SU-DHL-6 (cell line): ENCODE results near the gene CACNA1B.

Experiments used
- H2AFZ ChIP-seq: fragments of 200-600 bp; sonication (generic); 2 replicates; pipeline ENCODE4 v1.6.1; 2014; ENCODE audit warnings: low read depth, mild to moderate bottlenecking, moderate library complexity, mixed read lengths, antibody characterized with exemption, low read length; ENCODE audit not compliant: severe bottlenecking
- H3F3A ChIP-seq: fragments of 200-600 bp; shearing (Covaris generic); 2 replicates; pipeline ENCODE4 v1.6.0; 2016; ENCODE audit warnings: antibody characterized with exemption, mild to moderate bottlenecking; ENCODE audit not compliant: insufficient read depth
- H3K27ac ChIP-seq: fragments of 200-600 bp; sonication (generic); 2 replicates; pipeline ENCODE4 v1.5.1; 2016; ENCODE audit warnings: low read depth, mild to moderate bottlenecking, low read length, moderate library complexity, mixed read lengths
- H3K27me3 ChIP-seq: fragments of 200-600 bp; sonication (generic), shearing (Covaris generic); 2 replicates; pipeline ENCODE4 v1.6.0; 2014; ENCODE audit warnings: mild to moderate bottlenecking, low read length
- H3K36me3 ChIP-seq: fragments of 200-600 bp; sonication (generic); 2 replicates; pipeline ENCODE4 v1.6.1; 2014; ENCODE audit warnings: mild to moderate bottlenecking, low read length, mixed read lengths
- H3K4me2 ChIP-seq: fragments of 300-600, 200-600 bp; shearing (Covaris generic), sonication (generic); 2 replicates; pipeline ENCODE4 v1.6.0; 2014; ENCODE audit warnings: low read length, low read depth, mild to moderate bottlenecking; ENCODE audit not compliant: poor library complexity, severe bottlenecking
- H3K4me3 ChIP-seq: fragments of 200-600 bp; sonication (generic); 2 replicates; pipeline ENCODE4 v1.5.1; 2014; ENCODE audit warnings: antibody characterized with exemption, low read length, mild to moderate bottlenecking, mixed read lengths; ENCODE audit not compliant: insufficient read depth, poor library complexity, severe bottlenecking
- H3K79me2 ChIP-seq: fragments of 200-600 bp; sonication (generic); 2 replicates; pipeline ENCODE4 v1.6.1; 2014; ENCODE audit warnings: mild to moderate bottlenecking, low read length, moderate library complexity; ENCODE audit not compliant: insufficient read depth
- H3K9ac ChIP-seq: fragments of 200-600 bp; sonication (generic); 2 replicates; pipeline ENCODE4 v1.7.0; 2014; ENCODE audit warnings: mild to moderate bottlenecking, low read length
- H3K9me2 ChIP-seq: fragments of 200-600 bp; sonication (generic); replicated peaks from 2 replicates; pipeline ENCODE4 v1.6.1; 2014; ENCODE audit warnings: low read length; ENCODE audit not compliant: insufficient read depth
- H3K9me3 ChIP-seq: fragments of 200-600 bp; sonication (generic); 2 replicates; pipeline ENCODE4 v1.6.1; 2014; ENCODE audit warnings: low read length, mixed read lengths; ENCODE audit not compliant: insufficient read depth
- H4K20me1 ChIP-seq: fragments of 200-600 bp; sonication (generic); 2 replicates; pipeline ENCODE4 v1.6.1; 2014; ENCODE audit warnings: low read depth, mild to moderate bottlenecking, antibody characterized with exemption, low read length, moderate library complexity, mixed read lengths
- EZH2phosphoT487 ChIP-seq: fragments of 200-600 bp; sonication (generic), shearing (Covaris generic); conservative IDR thresholded peaks from 2 replicates; pipeline ENCODE4 v1.6.1; 2018; ENCODE audit warnings: mild to moderate bottlenecking, antibody characterized with exemption, low read length, moderate library complexity, mixed read lengths
- TF ChIP-seq, protein P1 (sequence below): fragments of 200-600 bp; sonication (generic); IDR thresholded peaks from one replicate; pipeline ENCODE4 v1.5.1; 2017; ENCODE audit warnings: antibody characterized with exemption, mild to moderate bottlenecking, low read length, moderate library complexity; ENCODE audit not compliant: insufficient read depth, poor library complexity, severe bottlenecking

The CACNA1B gene

GRCh38 chr9:138096519-138096845 lies 218.9 kb downstream of the CACNA1B start:
- Histone ChIP-seq H3K9me2 (no peaks in the 10 kb centered on the region), H3F3A (no peaks in the 10 kb centered on the region), H3K4me2 (no peak overlapping the region), H3K27me3 (no peaks in the 10 kb centered on the region; the same call in 1 of the 2 replicates), H3K79me2 (no peaks in the 10 kb centered on the region), H3K4me3 (no peak overlapping the region), H3K9ac (no peak overlapping the region), H2AFZ (no peak overlapping the region), H3K36me3 (no peaks in the 10 kb centered on the region), H4K20me1 (no peaks in the 10 kb centered on the region), H3K9me3 (no peaks in the 10 kb centered on the region), H3K27ac (no peak overlapping the region)
- TF ChIP-seq, protein P1, sequence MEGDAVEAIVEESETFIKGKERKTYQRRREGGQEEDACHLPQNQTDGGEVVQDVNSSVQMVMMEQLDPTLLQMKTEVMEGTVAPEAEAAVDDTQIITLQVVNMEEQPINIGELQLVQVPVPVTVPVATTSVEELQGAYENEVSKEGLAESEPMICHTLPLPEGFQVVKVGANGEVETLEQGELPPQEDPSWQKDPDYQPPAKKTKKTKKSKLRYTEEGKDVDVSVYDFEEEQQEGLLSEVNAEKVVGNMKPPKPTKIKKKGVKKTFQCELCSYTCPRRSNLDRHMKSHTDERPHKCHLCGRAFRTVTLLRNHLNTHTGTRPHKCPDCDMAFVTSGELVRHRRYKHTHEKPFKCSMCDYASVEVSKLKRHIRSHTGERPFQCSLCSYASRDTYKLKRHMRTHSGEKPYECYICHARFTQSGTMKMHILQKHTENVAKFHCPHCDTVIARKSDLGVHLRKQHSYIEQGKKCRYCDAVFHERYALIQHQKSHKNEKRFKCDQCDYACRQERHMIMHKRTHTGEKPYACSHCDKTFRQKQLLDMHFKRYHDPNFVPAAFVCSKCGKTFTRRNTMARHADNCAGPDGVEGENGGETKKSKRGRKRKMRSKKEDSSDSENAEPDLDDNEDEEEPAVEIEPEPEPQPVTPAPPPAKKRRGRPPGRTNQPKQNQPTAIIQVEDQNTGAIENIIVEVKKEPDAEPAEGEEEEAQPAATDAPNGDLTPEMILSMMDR: no peak
- TF ChIP-seq EZH2phosphoT487: no peak

DNA sequence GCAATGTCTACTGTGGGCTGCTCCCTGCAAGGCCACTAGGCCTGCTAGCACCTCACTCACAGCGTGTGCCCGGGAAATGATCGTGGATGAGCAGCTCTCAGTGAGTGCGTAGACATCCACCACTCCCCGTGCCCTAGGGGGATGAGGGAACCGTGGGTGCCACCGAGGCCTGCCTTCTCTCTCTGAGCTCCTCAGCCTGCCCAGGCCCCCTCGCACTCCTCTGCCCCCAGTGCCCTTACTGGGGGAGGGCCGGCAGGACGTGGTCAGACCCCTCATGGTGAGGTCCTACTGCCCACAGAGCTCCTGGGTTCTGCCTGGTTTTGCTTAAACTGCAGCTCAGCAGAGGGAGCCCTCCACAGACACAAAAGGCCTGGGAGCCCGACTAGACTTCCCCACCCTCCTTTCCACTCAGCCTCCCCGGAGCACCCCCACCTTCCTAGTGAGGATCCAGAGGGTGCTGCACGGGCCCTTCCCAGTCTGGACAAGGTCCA lies 220.0 kb downstream of the CACNA1B start:
- Histone ChIP-seq H3K4me3 (no peak overlapping the region), H3F3A (no peaks in the 10 kb centered on the region), H3K79me2 (no peaks in the 10 kb centered on the region), H3K9ac (no peak overlapping the region), H3K9me2 (no peaks in the 10 kb centered on the region), H3K9me3 (no peaks in the 10 kb centered on the region), H2AFZ (no peak overlapping the region), H3K36me3 (no peaks in the 10 kb centered on the region), H4K20me1 (no peaks in the 10 kb centered on the region), H3K4me2 (no peak overlapping the region), H3K27me3 (no peaks in the 10 kb centered on the region; the same call in 1 of the 2 replicates), H3K27ac (no peak overlapping the region)
- TF ChIP-seq, protein P1: no peak
- no peak for TF ChIP-seq EZH2phosphoT487

DNA sequence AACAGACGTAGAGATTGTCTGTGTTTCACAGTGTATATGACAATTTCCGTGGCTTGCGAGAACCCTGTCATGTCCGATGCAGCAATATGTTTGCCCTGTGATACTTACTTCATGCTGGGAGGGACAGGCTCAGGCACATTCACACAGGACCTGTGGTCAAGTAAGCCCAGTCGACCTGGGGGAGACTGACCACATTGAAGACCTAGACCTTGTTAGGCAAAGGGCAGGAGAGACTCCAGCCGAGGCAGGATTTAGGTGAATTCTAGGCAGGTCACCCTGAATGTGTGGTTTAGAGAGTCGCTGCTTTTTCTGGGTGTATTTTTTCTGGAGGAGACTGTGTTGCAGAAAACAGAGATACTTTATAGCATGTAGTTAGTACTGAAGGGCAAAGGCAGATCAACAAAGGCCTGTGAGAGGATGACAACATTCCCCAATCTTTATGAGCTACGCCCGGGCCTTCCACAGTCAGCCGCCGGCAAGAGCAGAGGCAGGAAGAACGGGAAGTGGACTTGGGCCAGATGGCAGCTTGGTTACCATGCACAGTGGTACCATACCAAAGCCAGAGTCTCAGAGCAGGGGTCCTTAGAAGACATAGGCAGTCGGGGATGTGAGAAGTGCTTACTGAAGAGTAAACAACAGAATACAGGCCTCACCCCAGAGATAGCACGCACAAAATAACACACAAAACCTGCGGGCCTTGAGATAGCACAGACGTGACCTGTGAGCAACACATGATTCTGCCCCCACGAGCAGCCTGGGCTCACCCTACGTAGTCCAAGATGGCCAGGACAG lies 220.7 kb downstream of the CACNA1B start:
- Histone ChIP-seq H3F3A (no peaks in the 10 kb centered on the region), H3K27ac (no peak overlapping the region), H3K27me3 (no peaks in the 10 kb centered on the region; the same call in 1 of the 2 replicates), H3K4me3 (no peak overlapping the region), H3K79me2 (no peaks in the 10 kb centered on the region), H3K4me2 (no peak overlapping the region), H2AFZ (no peak overlapping the region), H4K20me1 (no peaks in the 10 kb centered on the region), H3K9me2 (no peaks in the 10 kb centered on the region), H3K9me3 (no peaks in the 10 kb centered on the region), H3K9ac (no peak overlapping the region), H3K36me3 (no peaks in the 10 kb centered on the region)
- TF ChIP-seq EZH2phosphoT487: no peak
- TF ChIP-seq, protein P1: no peak
